ENCODE data around the gene ACOT11.

The ACOT11 gene

GRCh38 chr1:54571326-54571725 is 23.3 kb downstream of the ACOT11 start:
- Histone ChIP-seq H3K36me3 (ENCODE audit: control insufficient read depth in 4 of 4, insufficient read depth in 4 of 4, low read length in 3 of 4) (no peaks in the 10 kb centered on the region), H3K27ac (ENCODE audit: insufficient read depth in 1 of 2, low read depth in 1 of 2, low read length in 2 of 2, poor library complexity in 1 of 2, severe bottlenecking in 2 of 2) (peak overlapping the region in 1 of 2 experiments; percentile 50), H3K4me1 (ENCODE audit: control extremely low read depth in 1 of 4, control insufficient read depth in 4 of 4, insufficient read depth in 4 of 4, low read length in 3 of 4) (peaks cover 2 to 84% (median 35%) of the 10 kb centered on the region in 4 experiments), H3K4me3 (ENCODE audit: control insufficient read depth in 1 of 7, extremely low read depth in 1 of 7, insufficient read depth in 4 of 7, low read depth in 2 of 7, low read length in 6 of 7) (no peak overlapping the region), H3K9me3 (ENCODE audit: control extremely low read depth in 1 of 5, control insufficient read depth in 4 of 5, insufficient read depth in 2 of 5, low read depth in 1 of 5, low read length in 4 of 5) (no peaks in the 10 kb centered on the region), H3K27me3 (replicated peaks in 2 of 5; ENCODE audit: control insufficient read depth in 4 of 5, insufficient read depth in 5 of 5, low read length in 4 of 5) (no peaks in the 10 kb centered on the region)
- WGBS (ENCODE audit: insufficient coverage) = 93% methylated on average over 3 of the region's 3 CpGs
- POLR2A ChIA-PET = no interaction called here
- DNase-seq = peak in 1 of 3 donors; percentile 23
- CTCF ChIA-PET = interaction anchor here (0.8 to 2.3 kb wide), 5 partner anchors 12 to 29 kb away, joined by 3 to 8 read pairs (median 4); no protein-coding TSS in a partner anchor

GRCh38 chr1:54571803-54572541 is 23.9 kb downstream of the ACOT11 start:
- Histone ChIP-seq H3K27me3 (replicated peaks in 2 of 5; ENCODE audit: control insufficient read depth in 4 of 5, insufficient read depth in 5 of 5, low read length in 4 of 5) (no peaks in the 10 kb centered on the region), H3K4me3 (ENCODE audit: control insufficient read depth in 1 of 7, extremely low read depth in 1 of 7, insufficient read depth in 4 of 7, low read depth in 2 of 7, low read length in 6 of 7) (peak overlapping the region in 2 of 7 experiments; percentile 6 to 51), H3K36me3 (ENCODE audit: control insufficient read depth in 4 of 4, insufficient read depth in 4 of 4, low read length in 3 of 4) (no peaks in the 10 kb centered on the region), H3K4me1 (ENCODE audit: control extremely low read depth in 1 of 4, control insufficient read depth in 4 of 4, insufficient read depth in 4 of 4, low read length in 3 of 4) (peaks cover 2 to 88% (median 35%) of the 10 kb centered on the region in 4 experiments), H3K9me3 (ENCODE audit: control extremely low read depth in 1 of 5, control insufficient read depth in 4 of 5, insufficient read depth in 2 of 5, low read depth in 1 of 5, low read length in 4 of 5) (no peaks in the 10 kb centered on the region), H3K27ac (ENCODE audit: insufficient read depth in 1 of 2, low read depth in 1 of 2, low read length in 2 of 2, poor library complexity in 1 of 2, severe bottlenecking in 2 of 2) (peak overlapping the region in 1 of 2 experiments; percentile 50)
- 16% methylated on average over 7 of the region's 8 CpGs for WGBS (ENCODE audit: insufficient coverage)
- DNase-seq = peak in 1 of 3 donors; percentile 22
- ChIA-PET CTCF (interaction anchor here (0.8 to 2.3 kb wide), 7 partner anchors 8 to 28 kb away, joined by 3 to 8 read pairs (median 4); partner anchors contain the start of gene ACOT11), POLR2A (no interaction called here)

DNA sequence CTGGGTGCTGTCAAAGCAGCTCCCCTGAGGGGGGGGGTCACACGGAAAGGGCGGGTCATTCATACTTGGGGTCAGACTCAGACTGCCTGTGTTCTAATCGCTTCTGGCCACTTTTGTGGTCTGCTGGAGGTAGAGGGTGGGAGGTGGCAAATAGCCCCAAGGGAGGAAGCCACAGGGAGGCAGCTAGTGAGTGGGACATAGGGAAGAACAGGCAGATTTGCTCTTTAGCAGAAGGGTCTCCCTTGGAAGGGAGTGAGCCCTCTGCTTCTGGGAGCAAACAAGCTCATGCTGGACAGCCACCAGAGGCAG is 24.5 kb downstream of the ACOT11 start:
- Histone ChIP-seq H3K27ac (ENCODE audit: insufficient read depth in 1 of 2, low read depth in 1 of 2, low read length in 2 of 2, poor library complexity in 1 of 2, severe bottlenecking in 2 of 2) (no peak overlapping the region), H3K4me3 (ENCODE audit: control insufficient read depth in 1 of 7, extremely low read depth in 1 of 7, insufficient read depth in 4 of 7, low read depth in 2 of 7, low read length in 6 of 7) (peak overlapping the region in 2 of 7 experiments; percentile 6 to 51), H3K9me3 (ENCODE audit: control extremely low read depth in 1 of 5, control insufficient read depth in 4 of 5, insufficient read depth in 2 of 5, low read depth in 1 of 5, low read length in 4 of 5) (peaks cover 0 to under 1% (median 0%) of the 10 kb centered on the region in 5 experiments), H3K27me3 (replicated peaks in 2 of 5; ENCODE audit: control insufficient read depth in 4 of 5, insufficient read depth in 5 of 5, low read length in 4 of 5) (no peaks in the 10 kb centered on the region), H3K4me1 (ENCODE audit: control extremely low read depth in 1 of 4, control insufficient read depth in 4 of 4, insufficient read depth in 4 of 4, low read length in 3 of 4) (peaks cover 2 to 86% (median 35%) of the 10 kb centered on the region in 4 experiments), H3K36me3 (ENCODE audit: control insufficient read depth in 4 of 4, insufficient read depth in 4 of 4, low read length in 3 of 4) (no peaks in the 10 kb centered on the region)
- ChIA-PET CTCF (interaction anchor here (0.9 to 2.3 kb wide), 6 partner anchors 9 to 26 kb away, joined by 3 to 8 read pairs (median 4); partner anchors contain the start of gene ACOT11), POLR2A (interaction anchor here (0.6 kb wide), 1 partner anchor 12 kb away, joined by 3 read pairs; no protein-coding TSS in a partner anchor)
- no peak for DNase-seq
- 32% methylated on average over 3 of the region's 3 CpGs for WGBS (ENCODE audit: insufficient coverage)

- DNase-seq = no peak
- POLR2A ChIA-PET = no interaction called here
- Histone ChIP-seq H3K4me3 (ENCODE audit: control insufficient read depth in 1 of 7, extremely low read depth in 1 of 7, insufficient read depth in 4 of 7, low read depth in 2 of 7, low read length in 6 of 7) (no peak overlapping the region), H3K27me3 (replicated peaks in 2 of 5; ENCODE audit: control insufficient read depth in 4 of 5, insufficient read depth in 5 of 5, low read length in 4 of 5) (no peaks in the 10 kb centered on the region), H3K36me3 (ENCODE audit: control insufficient read depth in 4 of 4, insufficient read depth in 4 of 4, low read length in 3 of 4) (no peaks in the 10 kb centered on the region), H3K9me3 (ENCODE audit: control extremely low read depth in 1 of 5, control insufficient read depth in 4 of 5, insufficient read depth in 2 of 5, low read depth in 1 of 5, low read length in 4 of 5) (peaks cover 0 to 2% (median 0%) of the 10 kb centered on the region in 5 experiments), H3K4me1 (ENCODE audit: control extremely low read depth in 1 of 4, control insufficient read depth in 4 of 4, insufficient read depth in 4 of 4, low read length in 3 of 4) (peaks cover 2 to 71% (median 31%) of the 10 kb centered on the region in 4 experiments), H3K27ac (ENCODE audit: insufficient read depth in 1 of 2, low read depth in 1 of 2, low read length in 2 of 2, poor library complexity in 1 of 2, severe bottlenecking in 2 of 2) (no peak overlapping the region)
- CTCF ChIA-PET = interaction anchor here (1.2 kb wide), 1 partner anchor 33 kb away, joined by 4 read pairs; no protein-coding TSS in a partner anchor
- WGBS (ENCODE audit: insufficient coverage) = 96% methylated on average over 9 of the region's 12 CpGs
Observed at GRCh38 chr1:54574158-54574778, 26.2 kb downstream of the ACOT11 start.

DNA sequence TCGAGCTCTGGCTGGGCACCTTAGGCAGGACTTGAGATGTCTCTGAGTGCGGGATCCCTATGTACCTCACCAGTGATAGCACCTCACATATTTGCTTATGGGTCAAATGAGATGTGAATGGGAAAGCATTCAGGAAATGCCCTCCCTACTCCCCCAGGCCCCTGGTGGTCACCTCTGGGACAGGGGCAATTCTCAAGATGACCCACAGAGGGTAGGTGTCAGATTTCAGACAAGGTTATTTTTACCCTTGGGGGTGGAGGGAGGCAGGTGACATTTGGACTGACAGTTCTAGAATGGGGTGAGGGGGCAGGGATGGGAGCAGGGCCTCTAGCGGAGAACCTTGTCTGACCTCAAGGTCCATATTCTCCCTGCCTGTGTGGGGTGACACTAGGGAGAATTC is 27.1 kb downstream of the ACOT11 start:
- ChIA-PET POLR2A (interaction anchor here (0.6 kb wide), 1 partner anchor 228 kb away, joined by 6 read pairs; no protein-coding TSS in a partner anchor), CTCF (interaction anchor here (1.1 to 1.2 kb wide), 2 partner anchors 27 to 34 kb away, joined by 4 to 5 read pairs; partner anchors contain the start of gene ACOT11)
- H3K9me3 ChIP-seq (ENCODE audit: control extremely low read depth in 1 of 5, control insufficient read depth in 4 of 5, insufficient read depth in 2 of 5, low read depth in 1 of 5, low read length in 4 of 5) = peaks cover 0 to 2% (median 0%) of the 10 kb centered on the region in 5 experiments
- H3K27ac ChIP-seq (ENCODE audit: insufficient read depth in 1 of 2, low read depth in 1 of 2, low read length in 2 of 2, poor library complexity in 1 of 2, severe bottlenecking in 2 of 2) = no peak overlapping the region
- no peak for DNase-seq
- WGBS (ENCODE audit: insufficient coverage) = 100% methylated on average over 2 of the region's 3 CpGs
- no peak overlapping the region for H3K4me3 ChIP-seq (ENCODE audit: control insufficient read depth in 1 of 7, extremely low read depth in 1 of 7, insufficient read depth in 4 of 7, low read depth in 2 of 7, low read length in 6 of 7)
- H3K4me1 ChIP-seq (ENCODE audit: control extremely low read depth in 1 of 4, control insufficient read depth in 4 of 4, insufficient read depth in 4 of 4, low read length in 3 of 4) = peaks cover 2 to 62% (median 30%) of the 10 kb centered on the region in 4 experiments
- no peaks in the 10 kb centered on the region for H3K27me3 ChIP-seq (replicated peaks in 2 of 5; ENCODE audit: control insufficient read depth in 4 of 5, insufficient read depth in 5 of 5, low read length in 4 of 5)
- H3K36me3 ChIP-seq (ENCODE audit: control insufficient read depth in 4 of 4, insufficient read depth in 4 of 4, low read length in 3 of 4) = no peaks in the 10 kb centered on the region

- Histone ChIP-seq H3K4me1 (ENCODE audit: control extremely low read depth in 1 of 4, control insufficient read depth in 4 of 4, insufficient read depth in 4 of 4, low read length in 3 of 4) (peaks cover 2 to 56% (median 29%) of the 10 kb centered on the region in 4 experiments), H3K36me3 (ENCODE audit: control insufficient read depth in 4 of 4, insufficient read depth in 4 of 4, low read length in 3 of 4) (peaks cover 0 to 1% (median 0%) of the 10 kb centered on the region in 4 experiments), H3K4me3 (ENCODE audit: control insufficient read depth in 1 of 7, extremely low read depth in 1 of 7, insufficient read depth in 4 of 7, low read depth in 2 of 7, low read length in 6 of 7) (no peak overlapping the region), H3K27me3 (replicated peaks in 2 of 5; ENCODE audit: control insufficient read depth in 4 of 5, insufficient read depth in 5 of 5, low read length in 4 of 5) (no peaks in the 10 kb centered on the region), H3K27ac (ENCODE audit: insufficient read depth in 1 of 2, low read depth in 1 of 2, low read length in 2 of 2, poor library complexity in 1 of 2, severe bottlenecking in 2 of 2) (no peak overlapping the region), H3K9me3 (ENCODE audit: control extremely low read depth in 1 of 5, control insufficient read depth in 4 of 5, insufficient read depth in 2 of 5, low read depth in 1 of 5, low read length in 4 of 5) (peaks cover 0 to 2% (median 0%) of the 10 kb centered on the region in 5 experiments)
- DNase-seq = no peak
- ChIA-PET CTCF (interaction anchor here (0.7 to 1.3 kb wide), 4 partner anchors 12 to 29 kb away, joined by 3 to 5 read pairs (median 3); partner anchors contain the start of gene ACOT11), POLR2A (no interaction called here)
- 99% methylated on average over 8 of the region's 8 CpGs for WGBS (ENCODE audit: insufficient coverage)
Observed at GRCh38 chr1:54575605-54576290, 27.7 kb downstream of the ACOT11 start.

All from common myeloid progenitor, CD34-positive (primary cell).